ENCODE results near the gene DYNLRB1. TPM values are rescaled to one million over a fixed set of nuclear protein-coding genes. Genes with fewer than 3 reads are reported as not detected.

The DYNLRB1 gene
- total and polyA plus RNA-seq, 2 of the 13 experiments (the other 11 are each of a cell fraction or from before 2014, with no cell fraction given) = 140 to 244 TPM

GRCh38 chr20:34516247-34517113 is at the start of gene DYNLRB1 (continued):
- TF ChIP-seq ZBTB49 (CRISPR knock-in tag; IDR thresholded peaks at IDR 0.05; ENCODE audit: borderline replicate concordance) (peak; percentile 25; the same call in 1 of the 2 replicates), KDM5A (IDR thresholded peaks at IDR 0.05; ENCODE audit: borderline replicate concordance, low read length) (peak; percentile 95), SRY (CRISPR knock-in tag; IDR thresholded peaks at IDR 0.05) (peak; percentile 90; the same call in 1 of the 2 replicates), TCF7L2 (IDR thresholded peaks at IDR 0.05; ENCODE audit: low read depth, low read length) (no peak), ZBED4 (CRISPR knock-in tag; IDR thresholded peaks at IDR 0.05; ENCODE audit: borderline replicate concordance) (peak; percentile 81), PREB (CRISPR knock-in tag; IDR thresholded peaks at IDR 0.05) (0 out of 2 replicates have a peak, but pooled peaks have one; percentile 8), MAFK (conservative IDR thresholded peaks at IDR 0.05 in 1 of 2, IDR thresholded peaks at IDR 0.05 in 1 of 2; ENCODE audit: low read length in 2 of 2) (no peak), ZBTB10 (CRISPR knock-in tag; IDR thresholded peaks at IDR 0.05; ENCODE audit: borderline replicate concordance) (peak; percentile 40; the same call in 1 of the 2 replicates), WIZ (CRISPR knock-in tag; IDR thresholded peaks at IDR 0.05) (peak; percentile 27; the same call in 1 of the 2 replicates), BHLHE40 (IDR thresholded peaks at IDR 0.05; ENCODE audit: low read length) (no peak), ZNF879 (CRISPR knock-in tag; IDR thresholded peaks at IDR 0.05) (peak; percentile 95), SRSF9 (IDR thresholded peaks at IDR 0.05; ENCODE audit: borderline replicate concordance, insufficient read depth, low read depth, low read length, poor library complexity, severe bottlenecking) (no peak), ZBTB3 (CRISPR knock-in tag; IDR thresholded peaks at IDR 0.05; ENCODE audit: borderline replicate concordance, low read depth) (no peak), SIN3B (IDR thresholded peaks at IDR 0.05; ENCODE audit: low read length) (no peak; the same call in 1 of the 2 replicates), ZNF615 (CRISPR knock-in tag; IDR thresholded peaks at IDR 0.05; ENCODE audit: borderline replicate concordance) (peak; percentile 55; the same call in 1 of the 2 replicates), MEIS1 (CRISPR knock-in tag; IDR thresholded peaks at IDR 0.05; ENCODE audit: borderline replicate concordance) (0 out of 2 replicates have a peak, but pooled peaks have one; percentile 32), NFIB (CRISPR knock-in tag; IDR thresholded peaks at IDR 0.05; ENCODE audit: borderline replicate concordance) (no peak)

Measured in HepG2 (cell line).